IMR-90 (cell line): ENCODE data around the gene TBC1D8. TPM values are rescaled to one million over a fixed set of nuclear protein-coding genes. Genes with fewer than 3 reads are reported as not detected.

Experiments used
- ATAC-seq: fragments of 200-7000 bp; cut with Tn5 transposase; 2 replicates; pipeline ENCODE4 v1.9.1; 2020; ENCODE audit warnings: low read depth, mild to moderate bottlenecking, moderate library complexity
- BruUV-seq: library from RNA; stranded (reverse); fragments of 400-500 nt; replicated peaks from 2 replicates; lab custom pipeline; 2021; lab: Mats Ljungman, UMichigan
- CTCF ChIA-PET: fragments of 300-600 bp; formaldehyde crosslinking; extraction: SDS; loops from one replicate; lab custom pipeline; 2021; ENCODE audit warnings: antibody characterized with exemption; lab: Yijun Ruan, JAX
- POLR2A ChIA-PET: fragments of 300-600 bp; sonication (Branson Sonifier 250); formaldehyde crosslinking; loops from one replicate; lab custom pipeline; 2022; ENCODE audit warnings: antibody characterized with exemption; ENCODE audit not compliant: unreplicated experiment; lab: Charles Lee
- DNase-seq: peaks from one replicate; pipeline ENCODE4 v3.0.0; 2013
- H2AFZ ChIP-seq: replicated peaks from 2 replicates; pipeline ENCODE3; 2013; ENCODE audit warnings: low read length, mild to moderate bottlenecking; ENCODE audit not compliant: poor library complexity
- H2AK5ac ChIP-seq: 2 replicates; pipeline ENCODE4 v1.6.1; 2013; ENCODE audit warnings: low read depth, low read length, inconsistent platforms
- H2AK9ac ChIP-seq: replicated peaks from 2 replicates; pipeline ENCODE3; 2013; ENCODE audit warnings: mild to moderate bottlenecking, low read depth, low read length, moderate library complexity; ENCODE audit not compliant: poor library complexity
- H2BK120ac ChIP-seq: 2 replicates; pipeline ENCODE4 v1.6.1; 2013; ENCODE audit warnings: low read depth, low read length, inconsistent platforms
- H2BK15ac ChIP-seq: 3 replicates; pipeline ENCODE4 v1.6.1; 2013; ENCODE audit warnings: low read depth, low read length, inconsistent platforms
- H2BK20ac ChIP-seq: 2 replicates; pipeline ENCODE4 v1.6.1; 2013; ENCODE audit warnings: low read depth, mild to moderate bottlenecking, inconsistent platforms, low read length, moderate library complexity
- H2BK5ac ChIP-seq: 2 replicates; pipeline ENCODE4 v1.6.1; 2013; ENCODE audit warnings: mild to moderate bottlenecking, low read depth, low read length, inconsistent platforms; ENCODE audit not compliant: poor library complexity, severe bottlenecking
- H3K14ac ChIP-seq: replicated peaks from 2 replicates; pipeline ENCODE4 v1.6.1; 2013; ENCODE audit warnings: low read depth, low read length, inconsistent platforms
- H3K18ac ChIP-seq: 2 replicates; pipeline ENCODE4 v1.6.1; 2013; ENCODE audit warnings: low read depth, low read length, control low read depth
- H3K23ac ChIP-seq: 2 replicates; pipeline ENCODE4 v1.6.1; 2013; ENCODE audit warnings: low read depth, low read length, inconsistent platforms
- H3K27ac ChIP-seq: 2 replicates; pipeline ENCODE4 v1.5.1; 2013; ENCODE audit warnings: mild to moderate bottlenecking, control low read depth, low read length; ENCODE audit not compliant: insufficient read depth
- H3K27me3 ChIP-seq: 2 replicates; pipeline ENCODE4 v1.6.1; 2013; ENCODE audit warnings: low read length; ENCODE audit not compliant: control insufficient read depth, insufficient read depth
- H3K36me3 ChIP-seq: 2 replicates; pipeline ENCODE4 v1.6.1; 2013; ENCODE audit warnings: low read length, mixed read lengths; ENCODE audit not compliant: control insufficient read depth, insufficient read depth
- H3K4ac ChIP-seq: 2 replicates; pipeline ENCODE4 v1.6.1; 2013; ENCODE audit warnings: low read depth, low read length, inconsistent platforms
- H3K4me1 ChIP-seq: 2 replicates; pipeline ENCODE4 v1.6.1; 2013; ENCODE audit warnings: low read length, mixed read lengths; ENCODE audit not compliant: control insufficient read depth, insufficient read depth
- H3K4me2 ChIP-seq: 2 replicates; pipeline ENCODE4 v1.6.1; 2013; ENCODE audit warnings: low read depth, mild to moderate bottlenecking, control low read depth, low read length, moderate library complexity
- H3K4me3 ChIP-seq: 2 replicates; pipeline ENCODE4 v1.5.1; 2013; ENCODE audit warnings: low read depth, mild to moderate bottlenecking, control low read depth, low read length, moderate library complexity; ENCODE audit not compliant: insufficient read depth
- H3K56ac ChIP-seq: 2 replicates; pipeline ENCODE4 v1.6.1; 2013; ENCODE audit warnings: low read length, inconsistent platforms; ENCODE audit not compliant: insufficient read depth; ENCODE audit errors: extremely low read depth
- H3K79me1 ChIP-seq, 2 experiments: 2 replicates each; pipeline ENCODE4 v1.6.1; 2013; ENCODE audit warnings: low read length in 2 of 2, inconsistent platforms in 1 of 2, low read depth in 1 of 2
- H3K9ac ChIP-seq: 2 replicates; pipeline ENCODE4 v1.6.1; 2013; ENCODE audit warnings: low read depth, low read length, control low read depth
- H3K9me1 ChIP-seq: 2 replicates; pipeline ENCODE4 v1.6.1; 2013; ENCODE audit warnings: low read length, inconsistent platforms; ENCODE audit not compliant: insufficient read depth
- H3K9me3 ChIP-seq: 2 replicates; pipeline ENCODE4 v1.6.1; 2013; ENCODE audit warnings: low read length; ENCODE audit not compliant: control insufficient read depth, insufficient read depth
- H4K20me1 ChIP-seq: 2 replicates; pipeline ENCODE4 v1.6.1; 2013; ENCODE audit warnings: low read length, inconsistent platforms; ENCODE audit not compliant: insufficient read depth
- H4K5ac ChIP-seq: 2 replicates; pipeline ENCODE4 v1.6.1; 2013; ENCODE audit warnings: mild to moderate bottlenecking, low read depth, low read length, control low read depth
- H4K8ac ChIP-seq, 2 experiments: 2 replicates each; pipeline ENCODE4 v1.6.1; 2013; ENCODE audit warnings: low read depth in 2 of 2, low read length in 2 of 2, control low read depth in 1 of 2, inconsistent platforms in 1 of 2
- H4K91ac ChIP-seq: 2 replicates; pipeline ENCODE4 v1.6.1; 2013; ENCODE audit warnings: low read depth, low read length, inconsistent platforms; ENCODE audit not compliant: insufficient read depth
- CHD1 ChIP-seq: IDR thresholded peaks from 2 replicates; pipeline ENCODE4 v1.6.1; 2012; ENCODE audit warnings: low read depth, low read length, improper control_type of control experiment
- MXI1 ChIP-seq: IDR thresholded peaks from 2 replicates; pipeline ENCODE4 v1.6.1; 2012; ENCODE audit warnings: low read depth, mild to moderate bottlenecking, low read length, moderate library complexity, borderline replicate concordance
- whole genome bisulfite sequencing, 2 experiments: methylation state at CpG; one replicate each; pipeline versions ENCODE4 v1.1.5 to v1.1.7; 2013; ENCODE audit warnings: missing lambda C conversion rate in 2 of 2; ENCODE audit not compliant: insufficient read length in 1 of 2; ENCODE audit errors: extremely low coverage in 2 of 2; 5-methylcytosine and 5-hydroxymethylcytosine counted together
- dilution Hi-C: fragments of 300-500 bp; cut with HindIII; formaldehyde crosslinking; loops from one replicate; pipeline ENCODE4 v1.14.3; 2018; ENCODE audit warnings: low sequenced_read_pairs; ENCODE audit not compliant: unreplicated experiment
- in situ Hi-C: fragments of 300-500 bp; cut with MboI; formaldehyde crosslinking; loops from 3 replicates; pipeline ENCODE4 v1.14.3; 2019; ENCODE audit warnings: low sequenced_read_pairs, inconsistent platforms, mixed read lengths
- intact Hi-C: fragments of 100-400 bp; cut with micrococcal nuclease; formaldehyde crosslinking; loops from 2 replicates; pipeline ENCODE4 v1.10.0; 2022
- polyA plus RNA-seq, 3 experiments: library from polyadenylated mRNA; depleted of rRNA; stranded (reverse); fragments of >200 nt; gene quantifications; 2 replicates each; pipeline ENCODE4 v1.2.3, GENCODE V29; 2012; ENCODE audit warnings: low replicate concordance in 1 of 3
- total RNA-seq: library from RNA; depleted of rRNA; stranded (reverse); fragments of >200 nt; gene quantifications from 2 replicates; pipeline ENCODE4 v1.2.3, GENCODE V29; 2012

Gene TBC1D8
- total and polyA plus RNA-seq, 2 of the 4 experiments (the other 2 are of a cell fraction) = 1.3 to 1.5 TPM

GRCh38 chr2:101002562-101003277 is 148.5 kb downstream of the TBC1D8 start:
- intact Hi-C loops = loop anchor here (5.0 kb wide), 1 partner anchor 270 kb away; no protein-coding TSS in a partner anchor
- H2BK15ac ChIP-seq = no peak overlapping the region
- H3K18ac ChIP-seq = peak overlapping the region; percentile 10; the same call in 1 of the 2 replicates
- peak overlapping the region; percentile 35 for H4K5ac ChIP-seq
- POLR2A ChIA-PET = interaction anchor here (0.5 to 1.0 kb wide), 4 partner anchors 10 to 694 kb away, joined by 3 to 6 read pairs (median 4); no protein-coding TSS in a partner anchor
- 1% methylated on average over 13 of the region's 26 CpGs; no CpG with 5 or more reads in 1 of the 2 experiments for WGBS, 2 experiments
- peak overlapping the region; percentile 99 for H2AFZ ChIP-seq
- no peaks in the 10 kb centered on the region for H3K9me3 ChIP-seq
- H3K14ac ChIP-seq = peak overlapping the region; percentile 93
- peak overlapping the region; percentile 93 for H3K9ac ChIP-seq
- in situ Hi-C loops = no loop called here
- H3K56ac ChIP-seq = peak overlapping the region; percentile 88
- H3K27me3 ChIP-seq = no peaks in the 10 kb centered on the region
- ATAC-seq = peak; percentile 7; the same call in 1 of the 2 replicates
- H4K8ac ChIP-seq = peak overlapping the region; percentile 86 to 90
- H2BK120ac ChIP-seq = peak overlapping the region; percentile 8; the same call in 1 of the 2 replicates
- H3K4me1 ChIP-seq = peaks cover 9% of the 10 kb centered on the region
- peaks cover 21 to 47% of the 10 kb centered on the region in 2 experiments for H3K79me1 ChIP-seq
- peak overlapping the region; percentile 96 for H3K23ac ChIP-seq
- peak overlapping the region; percentile 91 for H3K4ac ChIP-seq
- peak overlapping the region; percentile 99 for H2AK9ac ChIP-seq
- 0 out of 2 replicates have a peak, but pooled peaks have one; percentile 10 for TF ChIP-seq MXI1
- no peak for TF ChIP-seq CHD1
- CTCF ChIA-PET = interaction anchor here (0.7 to 1.3 kb wide), 2 partner anchors 186 to 267 kb away, joined by 3 to 4 read pairs; no protein-coding TSS in a partner anchor
- no peak for DNase-seq
- H3K27ac ChIP-seq = peak overlapping the region; percentile 83
- peak overlapping the region; percentile 77 for H3K4me3 ChIP-seq
- no peak overlapping the region for H2BK20ac ChIP-seq
- H3K4me2 ChIP-seq = peak overlapping the region; percentile 95
- H4K20me1 ChIP-seq = peaks cover 50% of the 10 kb centered on the region
- peak overlapping the region; percentile 96 for H2AK5ac ChIP-seq
- peak overlapping the region; percentile 86 for H4K91ac ChIP-seq
- H3K9me1 ChIP-seq = peaks cover 23% of the 10 kb centered on the region
- BruUV-seq = TSS peak; percentile 73
- H3K36me3 ChIP-seq = peaks cover 36% of the 10 kb centered on the region
- H2BK5ac ChIP-seq = peak overlapping the region; percentile 47
- dilution Hi-C loops = no loop called here
